B cell (primary cell): Measurements from ENCODE around the gene TESMIN. TPM values are rescaled to one million over a fixed set of nuclear protein-coding genes. Genes with fewer than 3 reads are reported as not detected.

Experiments used
- ATAC-seq: fragments of 200-7000 bp; cut with Tn5 transposase; one replicate; pipeline ENCODE4 v1.10.0; 2021; ENCODE audit warnings: low read depth, mild to moderate bottlenecking, moderate number of reproducible peaks, moderate library complexity
- CTCF ChIA-PET: fragments of 350-600 bp; sonication (Branson Sonifier 250); formaldehyde crosslinking; loops from one replicate; lab custom pipeline; 2021; ENCODE audit warnings: antibody characterized with exemption, inconsistent platforms; lab: Charles Lee
- POLR2A ChIA-PET: fragments of 350-600 bp; sonication (Branson Sonifier 250); formaldehyde crosslinking; loops from one replicate; lab custom pipeline; 2021; ENCODE audit warnings: antibody characterized with exemption; lab: Charles Lee
- DNase-seq: peaks from one replicate; pipeline ENCODE4 v3.0.0; 2013
- H2AFZ ChIP-seq: 2 replicates; pipeline ENCODE4 v1.6.1; 2012; ENCODE audit warnings: mild to moderate bottlenecking, low read depth, low read length; ENCODE audit not compliant: insufficient read depth, poor library complexity, severe bottlenecking
- H3K27ac ChIP-seq, 2 donors: 1 replicate in 1 of 2; 2 replicates in 1 of 2; pipeline ENCODE4 v1.5.1; 2012 to 2013; ENCODE audit warnings: low read length in 2 of 2, mild to moderate bottlenecking in 2 of 2, moderate library complexity in 1 of 2
- H3K27me3 ChIP-seq, 4 experiments: fragments of 200-600 bp in 1 of 4; sonication (generic) in 1 of 4; replicated peaks in 1 of 4; 1 replicate in 2 of 4; 2 replicates in 2 of 4; pipeline versions ENCODE4 v1.6.1 to v1.7.0; 2013 to 2016; ENCODE audit warnings: low read length in 3 of 4, mild to moderate bottlenecking in 2 of 4, mixed read lengths in 1 of 4, moderate library complexity in 1 of 4; ENCODE audit not compliant: insufficient read depth in 4 of 4, control insufficient read depth in 3 of 4; ENCODE audit errors: control extremely low read depth in 1 of 4
- H3K36me3 ChIP-seq, 2 experiments: replicated peaks in 1 of 2; 1 replicate in 1 of 2; 2 replicates in 1 of 2; pipeline versions ENCODE4 v1.6.1 to v1.7.1; 2013; ENCODE audit warnings: low read length in 1 of 2; ENCODE audit not compliant: insufficient read depth in 2 of 2, control insufficient read depth in 1 of 2; ENCODE audit errors: control extremely low read depth in 1 of 2, extremely low read depth in 1 of 2
- H3K4me1 ChIP-seq, 2 donors: fragments of 200-600 bp in 1 of 2; sonication (generic) in 1 of 2; 1 replicate in 1 of 2; 2 replicates in 1 of 2; pipeline versions ENCODE4 v1.5.1 to v1.6.1; 2013 to 2017; ENCODE audit warnings: low read length in 2 of 2; ENCODE audit not compliant: control insufficient read depth in 2 of 2, insufficient read depth in 2 of 2
- H3K4me2 ChIP-seq: replicated peaks from 2 replicates; pipeline ENCODE3; 2012; ENCODE audit warnings: mild to moderate bottlenecking, low read depth, low read length; ENCODE audit not compliant: poor library complexity, severe bottlenecking
- H3K4me3 ChIP-seq, 5 experiments: fragments of 200-600 bp in 1 of 5; sonication (generic) in 1 of 5; 1 replicate in 3 of 5; 2 replicates in 2 of 5; pipeline versions ENCODE4 v1.5.1 to v1.7.0; 2011 to 2016; ENCODE audit warnings: low read length in 4 of 5, mild to moderate bottlenecking in 4 of 5, low read depth in 2 of 5, control low read depth in 1 of 5, moderate library complexity in 1 of 5; ENCODE audit not compliant: insufficient read depth in 1 of 5; ENCODE audit errors: control extremely low read depth in 1 of 5, extremely low read depth in 1 of 5
- H3K79me2 ChIP-seq: fragments of 200-600 bp; sonication (generic); one replicate; pipeline ENCODE4 v1.6.0; 2016; ENCODE audit warnings: low read length; ENCODE audit not compliant: control insufficient read depth, insufficient read depth
- H3K9ac ChIP-seq: fragments of 200-600 bp; sonication (generic); 2 replicates; pipeline ENCODE4 v1.6.1; 2017; ENCODE audit warnings: mild to moderate bottlenecking, low read length, moderate library complexity
- H3K9me3 ChIP-seq, 3 donors: one replicate each; pipeline versions ENCODE4 v1.6.1 to v1.7.1; 2013; ENCODE audit warnings: low read length in 2 of 3; ENCODE audit not compliant: control insufficient read depth in 2 of 3, insufficient read depth in 1 of 3; ENCODE audit errors: control extremely low read depth in 1 of 3
- H4K20me1 ChIP-seq: 2 replicates; pipeline ENCODE4 v1.6.0; 2012; ENCODE audit warnings: mild to moderate bottlenecking, low read length; ENCODE audit not compliant: insufficient read depth, control insufficient read depth, poor library complexity, severe bottlenecking
- H3K27ac Mint-ChIP-seq: one replicate; pipeline ENCODE4 v1.8.0; 2021; ENCODE audit warnings: mixed read lengths
- H3K27me3 Mint-ChIP-seq: one replicate; pipeline ENCODE4 v1.8.0; 2021; ENCODE audit warnings: mixed read lengths
- H3K4me1 Mint-ChIP-seq: one replicate; pipeline ENCODE4 v1.8.0; 2021; ENCODE audit warnings: mixed read lengths
- H3K4me3 Mint-ChIP-seq: one replicate; pipeline ENCODE4 v1.8.0; 2021; ENCODE audit warnings: mixed read lengths
- H3K9me3 Mint-ChIP-seq: one replicate; pipeline ENCODE4 v1.8.0; 2022; ENCODE audit warnings: mixed read lengths; ENCODE audit not compliant: insufficient read depth
- EZH2 ChIP-seq: IDR thresholded peaks from 2 replicates; pipeline ENCODE4 v1.6.1; 2012; ENCODE audit warnings: borderline replicate concordance, low read depth, mild to moderate bottlenecking, moderate library complexity, low read length; ENCODE audit not compliant: insufficient read depth, poor library complexity, severe bottlenecking
- WGBS: methylation state at CpG from one replicate; pipeline ENCODE4 v1.1.5; 2013; ENCODE audit warnings: missing lambda C conversion rate; ENCODE audit not compliant: insufficient coverage; 5-methylcytosine and 5-hydroxymethylcytosine counted together
- intact Hi-C: fragments of 100-400 bp; cut with micrococcal nuclease; formaldehyde crosslinking; loops from one replicate; pipeline ENCODE4 v1.10.0; 2022
- polyA plus RNA-seq: library from polyadenylated mRNA; depleted of rRNA; stranded (reverse); fragments of >200 nt; gene quantifications from 2 replicates; pipeline ENCODE4 v1.2.3, GENCODE V29; 2012
- total RNA-seq, 2 donors: library from RNA; stranded (reverse); fragments of 120-200 nt in 1 of 2; gene quantifications; 1 replicate in 1 of 2; 2 replicates in 1 of 2; pipeline versions ENCODE4 v1.2.3 to v1.2.4, GENCODE V29; 2013 to 2022
- TF ChIP-seq, protein P1 (sequence below): fragments of 200-600 bp; IDR thresholded peaks from one replicate; pipeline ENCODE4 v1.8.0; 2022; ENCODE audit warnings: antibody characterized with exemption, mild to moderate bottlenecking

The TESMIN gene
- total and polyA plus RNA-seq, 2 donors (not counting 1 experiment from before 2014, with no cell fraction given) = 3.2 to 4.3 TPM

DNA sequence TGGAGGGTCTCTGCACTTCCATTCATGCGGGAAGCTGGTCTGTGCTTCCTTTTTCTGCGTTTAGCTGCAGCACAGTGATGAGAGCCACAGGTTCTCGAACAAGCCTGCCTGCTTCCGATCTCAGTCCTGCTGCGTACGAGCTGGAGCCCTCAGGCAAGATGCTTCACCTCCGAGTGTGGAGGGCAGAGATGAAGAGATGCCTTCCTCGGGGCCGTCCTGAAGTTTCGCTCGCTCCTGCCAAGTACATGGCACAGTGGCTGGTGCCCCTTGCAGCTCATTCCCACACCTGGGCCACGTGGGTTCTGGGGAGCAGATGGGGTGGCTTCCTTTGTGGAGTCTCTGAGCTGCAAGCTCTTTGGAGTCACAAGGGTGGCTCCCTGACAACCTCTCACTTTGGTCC lies 19.5 kb upstream of the TESMIN start:
- no peak overlapping the region for H2AFZ ChIP-seq
- Mint-ChIP-seq H3K4me3 (no peak overlapping the region), H3K9me3 (no peaks in the 10 kb centered on the region), H3K27me3 (no peaks in the 10 kb centered on the region), H3K27ac (no peak overlapping the region), H3K4me1 (no peaks in the 10 kb centered on the region)
- H3K79me2 ChIP-seq = no peaks in the 10 kb centered on the region
- no peaks in the 10 kb centered on the region for H3K27me3 ChIP-seq
- no peak overlapping the region for H3K4me3 ChIP-seq
- ATAC-seq = no peak
- no peak for TF ChIP-seq EZH2
- TF ChIP-seq, protein P1, sequence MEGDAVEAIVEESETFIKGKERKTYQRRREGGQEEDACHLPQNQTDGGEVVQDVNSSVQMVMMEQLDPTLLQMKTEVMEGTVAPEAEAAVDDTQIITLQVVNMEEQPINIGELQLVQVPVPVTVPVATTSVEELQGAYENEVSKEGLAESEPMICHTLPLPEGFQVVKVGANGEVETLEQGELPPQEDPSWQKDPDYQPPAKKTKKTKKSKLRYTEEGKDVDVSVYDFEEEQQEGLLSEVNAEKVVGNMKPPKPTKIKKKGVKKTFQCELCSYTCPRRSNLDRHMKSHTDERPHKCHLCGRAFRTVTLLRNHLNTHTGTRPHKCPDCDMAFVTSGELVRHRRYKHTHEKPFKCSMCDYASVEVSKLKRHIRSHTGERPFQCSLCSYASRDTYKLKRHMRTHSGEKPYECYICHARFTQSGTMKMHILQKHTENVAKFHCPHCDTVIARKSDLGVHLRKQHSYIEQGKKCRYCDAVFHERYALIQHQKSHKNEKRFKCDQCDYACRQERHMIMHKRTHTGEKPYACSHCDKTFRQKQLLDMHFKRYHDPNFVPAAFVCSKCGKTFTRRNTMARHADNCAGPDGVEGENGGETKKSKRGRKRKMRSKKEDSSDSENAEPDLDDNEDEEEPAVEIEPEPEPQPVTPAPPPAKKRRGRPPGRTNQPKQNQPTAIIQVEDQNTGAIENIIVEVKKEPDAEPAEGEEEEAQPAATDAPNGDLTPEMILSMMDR = no peak
- H3K36me3 ChIP-seq = peaks cover 0 to 40% of the 10 kb centered on the region in 2 experiments
- no peaks in the 10 kb centered on the region for H3K9me3 ChIP-seq
- no peak overlapping the region for H3K9ac ChIP-seq
- H3K4me2 ChIP-seq = no peak overlapping the region
- no peaks in the 10 kb centered on the region for H3K4me1 ChIP-seq
- H3K27ac ChIP-seq = no peak overlapping the region
- ChIA-PET CTCF (no interaction called here), POLR2A (no interaction called here)
- no peak for DNase-seq
- WGBS = 89% methylated on average over 10 of the region's 12 CpGs
- H4K20me1 ChIP-seq = no peaks in the 10 kb centered on the region
- intact Hi-C loops = no loop called here

DNA sequence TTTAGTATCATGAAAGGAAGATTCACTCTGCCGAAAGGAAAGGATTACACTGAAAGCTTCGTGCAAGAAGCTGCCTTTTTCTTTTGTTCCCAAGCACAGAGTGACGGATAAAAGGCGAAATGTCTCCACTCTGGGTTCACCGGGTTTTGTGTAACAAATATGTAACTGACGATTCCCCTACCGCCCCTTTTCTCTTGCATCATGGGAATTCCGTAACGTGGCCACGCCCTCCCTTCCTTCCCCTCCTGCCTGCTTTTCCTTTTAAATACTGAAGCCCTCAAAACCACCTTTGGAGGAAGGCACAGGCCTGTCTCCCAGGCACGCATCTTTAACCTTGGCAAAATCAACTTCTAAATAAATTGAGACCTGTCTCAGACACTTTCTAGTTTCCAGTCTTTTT lies 16.4 kb upstream of the TESMIN start:
- no peak overlapping the region for H3K27ac Mint-ChIP-seq
- no peak for TF ChIP-seq EZH2
- TF ChIP-seq, protein P1 = no peak
- Histone ChIP-seq H3K4me2 (no peak overlapping the region), H3K36me3 (peaks cover 0 to 20% of the 10 kb centered on the region in 2 experiments), H3K4me1 (no peaks in the 10 kb centered on the region), H4K20me1 (no peaks in the 10 kb centered on the region), H3K27ac (no peak overlapping the region), H3K27me3 (no peaks in the 10 kb centered on the region), H3K9ac (no peak overlapping the region), H2AFZ (no peak overlapping the region), H3K79me2 (no peaks in the 10 kb centered on the region), H3K4me3 (no peak overlapping the region), H3K9me3 (no peaks in the 10 kb centered on the region)
- no peak overlapping the region for H3K4me3 Mint-ChIP-seq
- H3K9me3 Mint-ChIP-seq = no peaks in the 10 kb centered on the region
- no peak for ATAC-seq
- POLR2A ChIA-PET = no interaction called here
- no peak for DNase-seq
- 98% methylated on average over 7 of the region's 11 CpGs for WGBS
- intact Hi-C loops = no loop called here
- CTCF ChIA-PET = no interaction called here
- no peaks in the 10 kb centered on the region for H3K4me1 Mint-ChIP-seq
- no peaks in the 10 kb centered on the region for H3K27me3 Mint-ChIP-seq
